Activated T-helper 17 cell treated with anti-CD3 and anti-CD28 coated beads, Interleukin-2, amount 50 U/mL, for 72 hours (primary cell): Measurements from ENCODE around the gene MDGA2. TPM values are rescaled to one million over a fixed set of nuclear protein-coding genes. Genes with fewer than 3 reads are reported as not detected.
"Not testable (repeated sequence)": the region's sequence is repeated elsewhere in the genome, so short reads cannot be mapped to it uniquely, and the experiment has no call there.

Experiments used
- ATAC-seq: fragments of 150-1000 bp; cut with Tn5 transposase; replicated peaks from 2 replicates; pipeline ENCODE4 v1.10.0; 2021; ENCODE audit warnings: mild to moderate bottlenecking, moderate library complexity
- H3K27ac Mint-ChIP-seq: one replicate; pipeline ENCODE4 v1.8.0; 2022; ENCODE audit warnings: mixed read lengths
- H3K27me3 Mint-ChIP-seq: one replicate; pipeline ENCODE4 v1.8.0; 2022; ENCODE audit warnings: mixed read lengths
- H3K36me3 Mint-ChIP-seq: one replicate; pipeline ENCODE4 v1.8.0; 2022; ENCODE audit warnings: low read depth, mild to moderate bottlenecking, mixed read lengths
- H3K4me1 Mint-ChIP-seq: one replicate; pipeline ENCODE4 v1.8.0; 2022; ENCODE audit warnings: mixed read lengths
- H3K4me3 Mint-ChIP-seq: one replicate; pipeline ENCODE4 v1.8.0; 2022; ENCODE audit warnings: mild to moderate bottlenecking, mixed read lengths
- H3K9me3 Mint-ChIP-seq: one replicate; pipeline ENCODE4 v1.8.0; 2022; ENCODE audit warnings: mixed read lengths
- total RNA-seq, 2 donors: library from RNA; stranded (reverse); gene quantifications; one replicate each; pipeline ENCODE4 v1.2.3, GENCODE V29; 2022

Gene MDGA2
- total RNA-seq, 2 donors from 2014 or later: not detected

GRCh38 chr14:46951103-46951502 is 724.3 kb downstream of the MDGA2 start:
- no peak overlapping the region for H3K27ac Mint-ChIP-seq
- no peak for ATAC-seq
- H3K27me3 Mint-ChIP-seq: no peaks in the 10 kb centered on the region
- no peak overlapping the region for H3K4me3 Mint-ChIP-seq
- no peaks in the 10 kb centered on the region for H3K36me3 Mint-ChIP-seq
- H3K9me3 Mint-ChIP-seq: peaks cover 16% of the 10 kb centered on the region
- H3K4me1 Mint-ChIP-seq: no peaks in the 10 kb centered on the region

- Mint-ChIP-seq H3K4me3 (no peak overlapping the region), H3K27me3 (no peaks in the 10 kb centered on the region), H3K9me3 (peaks cover 15% of the 10 kb centered on the region), H3K36me3 (no peaks in the 10 kb centered on the region), H3K27ac (no peak overlapping the region), H3K4me1 (no peaks in the 10 kb centered on the region)
- ATAC-seq: no peak
Observed at GRCh38 chr14:46940611-46941010, 734.8 kb downstream of the MDGA2 start.

GRCh38 chr14:46920542-46920941 is 754.9 kb downstream of the MDGA2 start:
- Mint-ChIP-seq H3K4me1 (no peaks in the 10 kb centered on the region), H3K36me3 (no peaks in the 10 kb centered on the region), H3K9me3 (peaks cover 9% of the 10 kb centered on the region), H3K27me3 (no peaks in the 10 kb centered on the region), H3K27ac (no peak overlapping the region), H3K4me3 (no peak overlapping the region)
- ATAC-seq: no peak

- H3K4me1 Mint-ChIP-seq, ATAC-seq, H3K36me3 Mint-ChIP-seq, H3K27me3 Mint-ChIP-seq, H3K27ac Mint-ChIP-seq, H3K4me3 Mint-ChIP-seq: not testable (repeated sequence)
- H3K9me3 Mint-ChIP-seq: peaks cover 14% of the 10 kb centered on the region
Observed at GRCh38 chr14:46915539-46915938, 759.9 kb downstream of the MDGA2 start.

GRCh38 chr14:46902837-46903236 is 772.6 kb downstream of the MDGA2 start:
- H3K27ac Mint-ChIP-seq: no peak overlapping the region
- H3K4me3 Mint-ChIP-seq: no peak overlapping the region
- no peak for ATAC-seq
- no peaks in the 10 kb centered on the region for H3K27me3 Mint-ChIP-seq
- no peaks in the 10 kb centered on the region for H3K4me1 Mint-ChIP-seq
- no peaks in the 10 kb centered on the region for H3K36me3 Mint-ChIP-seq
- peaks cover 8% of the 10 kb centered on the region for H3K9me3 Mint-ChIP-seq

- Mint-ChIP-seq H3K36me3 (no peaks in the 10 kb centered on the region), H3K9me3 (peaks cover 12% of the 10 kb centered on the region), H3K4me1 (no peaks in the 10 kb centered on the region), H3K27ac (no peak overlapping the region), H3K4me3 (no peak overlapping the region), H3K27me3 (no peaks in the 10 kb centered on the region)
- no peak for ATAC-seq
Observed at GRCh38 chr14:46894476-46894875, 780.9 kb downstream of the MDGA2 start.

- H3K4me1 Mint-ChIP-seq: no peaks in the 10 kb centered on the region
- no peaks in the 10 kb centered on the region for H3K36me3 Mint-ChIP-seq
Observed at GRCh38 chr14:46887144-46887543, 788.3 kb downstream of the MDGA2 start.

GRCh38 chr14:46885566-46885965 is 789.8 kb downstream of the MDGA2 start:
- no peak overlapping the region for H3K4me3 Mint-ChIP-seq
- H3K36me3 Mint-ChIP-seq: no peaks in the 10 kb centered on the region
- H3K9me3 Mint-ChIP-seq: no peaks in the 10 kb centered on the region
- ATAC-seq: no peak
- H3K27me3 Mint-ChIP-seq: no peaks in the 10 kb centered on the region
- no peak overlapping the region for H3K27ac Mint-ChIP-seq
- no peaks in the 10 kb centered on the region for H3K4me1 Mint-ChIP-seq

More at GRCh38 chr14:46887144-46887543, 788.3 kb downstream of the MDGA2 start:
- H3K9me3 Mint-ChIP-seq: no peaks in the 10 kb centered on the region
- no peak overlapping the region for H3K27ac Mint-ChIP-seq
- no peak for ATAC-seq
- H3K4me3 Mint-ChIP-seq: no peak overlapping the region
- H3K27me3 Mint-ChIP-seq: no peaks in the 10 kb centered on the region

GRCh38 chr14:46861753-46862152 is 813.7 kb downstream of the MDGA2 start:
- Mint-ChIP-seq H3K27me3 (no peaks in the 10 kb centered on the region), H3K36me3 (no peaks in the 10 kb centered on the region), H3K4me1 (no peaks in the 10 kb centered on the region), H3K4me3 (no peak overlapping the region), H3K9me3 (peaks cover 29% of the 10 kb centered on the region), H3K27ac (no peak overlapping the region)
- ATAC-seq: no peak

- ATAC-seq: no peak
Observed at GRCh38 chr14:46840944-46841720, 834.3 kb downstream of the MDGA2 start.

GRCh38 chr14:46820291-46820690 is 855.1 kb downstream of the MDGA2 start:
- Mint-ChIP-seq H3K36me3 (no peaks in the 10 kb centered on the region), H3K27me3 (no peaks in the 10 kb centered on the region), H3K27ac (no peak overlapping the region), H3K9me3 (peaks cover 11% of the 10 kb centered on the region), H3K4me3 (no peak overlapping the region), H3K4me1 (no peaks in the 10 kb centered on the region)
- ATAC-seq: no peak

More at GRCh38 chr14:46840944-46841720, 834.3 kb downstream of the MDGA2 start:
- H3K27ac Mint-ChIP-seq: no peak overlapping the region
- no peaks in the 10 kb centered on the region for H3K4me1 Mint-ChIP-seq
- no peaks in the 10 kb centered on the region for H3K36me3 Mint-ChIP-seq
- H3K27me3 Mint-ChIP-seq: no peaks in the 10 kb centered on the region
- H3K9me3 Mint-ChIP-seq: no peaks in the 10 kb centered on the region
- H3K4me3 Mint-ChIP-seq: no peak overlapping the region

- ATAC-seq: no peak
Observed at GRCh38 chr14:46819117-46819516, 856.3 kb downstream of the MDGA2 start.

GRCh38 chr14:46818147-46818546 is 857.3 kb downstream of the MDGA2 start:
- Mint-ChIP-seq H3K4me3 (no peak overlapping the region), H3K27me3 (no peaks in the 10 kb centered on the region), H3K4me1 (no peaks in the 10 kb centered on the region), H3K9me3 (peaks cover 11% of the 10 kb centered on the region), H3K36me3 (no peaks in the 10 kb centered on the region), H3K27ac (no peak overlapping the region)
- no peak for ATAC-seq

More at GRCh38 chr14:46819117-46819516, 856.3 kb downstream of the MDGA2 start:
- no peak overlapping the region for H3K27ac Mint-ChIP-seq
- no peaks in the 10 kb centered on the region for H3K36me3 Mint-ChIP-seq
- H3K9me3 Mint-ChIP-seq: peaks cover 11% of the 10 kb centered on the region
- H3K4me1 Mint-ChIP-seq: no peaks in the 10 kb centered on the region
- no peaks in the 10 kb centered on the region for H3K27me3 Mint-ChIP-seq
- no peak overlapping the region for H3K4me3 Mint-ChIP-seq

GRCh38 chr14:46793144-46793543 is 882.3 kb downstream of the MDGA2 start:
- ATAC-seq: no peak
- no peaks in the 10 kb centered on the region for H3K4me1 Mint-ChIP-seq
- no peak overlapping the region for H3K27ac Mint-ChIP-seq
- H3K9me3 Mint-ChIP-seq: peaks cover 19% of the 10 kb centered on the region
- H3K4me3 Mint-ChIP-seq: no peak overlapping the region
- no peaks in the 10 kb centered on the region for H3K27me3 Mint-ChIP-seq
- no peaks in the 10 kb centered on the region for H3K36me3 Mint-ChIP-seq
